ENCODE measurements around the gene MYO1G.
"Not testable (repeated sequence)": the region's sequence is repeated elsewhere in the genome, so short reads cannot be mapped to it uniquely, and the experiment has no call there.

Gene MYO1G

GRCh38 chr7:44998153-44998871 is 19.5 kb upstream of the MYO1G start:
- DNase-seq: no peak

DNA sequence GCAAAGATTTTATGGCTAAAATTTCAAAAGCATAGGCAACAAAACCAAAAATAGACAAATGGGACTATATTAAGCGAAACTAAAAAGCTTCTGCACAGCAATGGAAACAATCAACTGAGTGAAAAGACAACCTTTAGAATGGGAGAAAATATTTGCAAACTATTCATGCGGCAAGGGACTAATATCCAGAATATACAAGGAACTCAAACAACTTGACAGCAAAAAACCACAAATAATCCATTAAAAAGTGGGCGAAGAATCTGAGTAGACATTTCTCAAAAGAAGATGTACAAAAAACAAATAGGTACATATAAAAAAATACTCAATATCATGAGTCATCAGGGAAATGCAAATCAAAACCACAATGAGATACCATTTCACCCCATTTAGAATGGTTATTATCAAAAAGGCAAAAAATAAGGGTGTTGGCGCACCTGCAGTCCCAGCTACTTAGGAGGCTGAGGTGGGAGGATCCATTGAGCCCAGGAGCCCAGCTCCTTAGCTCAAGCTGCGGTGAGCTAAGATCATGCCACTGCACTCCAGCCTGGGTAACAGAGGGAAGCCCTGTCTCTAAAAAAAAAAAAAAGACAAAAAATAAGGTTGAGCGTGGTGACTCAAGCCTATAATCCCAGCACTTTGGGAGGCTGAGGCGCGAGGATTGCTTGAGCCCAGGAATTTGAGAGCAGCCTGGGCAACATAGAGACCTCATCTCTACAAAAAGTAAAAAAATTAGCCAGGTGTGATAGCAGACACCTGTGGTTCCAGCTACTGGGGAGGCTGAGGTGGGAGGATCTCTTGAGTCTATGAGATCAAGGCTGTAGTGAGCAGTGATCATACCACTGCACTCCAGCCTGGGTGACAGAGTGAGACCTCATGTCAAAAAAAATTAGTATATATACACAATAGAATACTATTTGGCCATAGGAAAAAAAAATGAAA is 17.0 kb upstream of the MYO1G start:
- DNase-seq: no peak

GRCh38 chr7:44994877-44995554 is 16.2 kb upstream of the MYO1G start:
- DNase-seq: no peak

GRCh38 chr7:44992004-44992795 is 13.4 kb upstream of the MYO1G start:
- DNase-seq: not testable (repeated sequence)

- no peak for DNase-seq
Observed at GRCh38 chr7:44990109-44991023, 11.6 kb upstream of the MYO1G start.

- no peak for DNase-seq
Observed at GRCh38 chr7:44989132-44989531, 10.3 kb upstream of the MYO1G start.

- no peak for DNase-seq
Observed at GRCh38 chr7:44988701-44989100, 9.9 kb upstream of the MYO1G start.

DNA sequence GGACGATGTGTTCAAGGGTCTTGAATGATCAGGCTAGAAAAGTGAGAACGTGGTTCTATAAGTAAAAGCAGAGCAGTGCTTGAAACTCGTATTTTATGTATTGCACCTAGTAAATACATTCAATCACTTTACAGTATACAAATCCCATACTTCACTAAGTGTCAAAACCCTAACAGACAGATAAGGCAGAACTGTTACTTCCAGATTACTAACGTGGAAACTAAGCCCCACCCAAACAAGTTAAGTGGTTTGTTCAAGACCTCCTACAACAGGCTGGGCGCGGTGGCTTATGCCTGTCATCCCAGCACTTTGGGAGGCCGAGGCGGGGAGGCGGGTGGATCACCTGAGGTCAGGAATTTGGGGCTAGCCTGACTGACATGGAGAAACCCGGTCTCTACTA is 9.2 kb upstream of the MYO1G start:
- no peak for DNase-seq

GRCh38 chr7:44987457-44987856 is 8.6 kb upstream of the MYO1G start:
- DNase-seq: no peak

DNA sequence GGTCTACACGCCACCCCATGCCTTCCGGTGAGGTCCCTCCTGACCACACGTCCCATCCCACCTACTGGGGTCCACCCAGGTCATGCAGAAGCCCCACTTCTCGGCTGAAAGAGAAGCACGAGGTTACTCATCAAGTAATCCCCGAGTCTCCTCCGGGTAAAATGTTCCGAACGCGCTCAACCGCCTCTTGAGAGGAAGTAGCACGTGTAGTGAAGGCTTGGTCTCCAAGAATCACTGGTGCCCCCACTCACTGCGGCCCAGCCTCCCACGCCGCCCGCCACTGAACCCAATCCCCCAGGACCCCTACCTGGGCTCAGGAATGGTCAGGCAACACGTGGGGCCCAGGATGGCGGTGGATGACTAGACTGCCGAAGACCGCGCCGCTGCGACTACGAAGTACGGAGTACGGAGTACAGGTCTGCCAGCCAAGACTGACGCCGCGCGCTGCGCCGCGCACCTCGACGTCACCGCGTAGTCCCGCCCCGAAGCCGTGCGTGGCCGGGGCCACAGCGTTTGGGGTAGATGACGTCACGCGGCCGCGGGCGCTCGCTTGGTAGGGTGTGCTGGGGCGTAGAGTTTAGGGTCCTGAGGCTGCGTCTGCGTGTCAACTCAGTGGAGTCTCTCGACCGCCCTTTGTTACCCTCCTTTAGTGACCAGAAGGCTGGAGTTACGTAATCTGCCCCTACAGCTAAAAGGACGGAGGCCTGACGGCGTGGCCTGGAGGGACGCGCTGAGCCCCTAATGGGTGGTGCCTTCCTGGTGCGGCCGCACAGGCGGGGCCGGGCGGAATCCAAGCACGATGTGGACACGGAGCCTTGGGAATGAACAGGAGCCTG is 7.6 kb upstream of the MYO1G start:
- peak; percentile 95 for DNase-seq

GRCh38 chr7:44985900-44986217 is 7.0 kb upstream of the MYO1G start:
- no peak for DNase-seq

GRCh38 chr7:44985033-44985695 is 6.3 kb upstream of the MYO1G start:
- no peak for DNase-seq

DNA sequence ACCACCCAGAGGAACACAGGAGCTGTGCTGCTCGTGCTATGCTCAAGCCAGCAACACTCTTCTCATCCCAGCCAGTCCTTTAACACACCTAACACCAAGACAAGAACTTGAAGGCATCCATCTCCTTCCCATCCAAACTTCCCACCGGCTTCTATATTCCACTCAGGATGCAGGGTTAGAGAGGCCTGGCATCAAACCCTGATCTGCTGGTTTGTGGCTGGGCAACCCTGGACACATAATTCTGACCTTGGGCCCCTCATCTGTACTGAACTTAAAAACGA is 5.6 kb upstream of the MYO1G start:
- DNase-seq: no peak

DNA sequence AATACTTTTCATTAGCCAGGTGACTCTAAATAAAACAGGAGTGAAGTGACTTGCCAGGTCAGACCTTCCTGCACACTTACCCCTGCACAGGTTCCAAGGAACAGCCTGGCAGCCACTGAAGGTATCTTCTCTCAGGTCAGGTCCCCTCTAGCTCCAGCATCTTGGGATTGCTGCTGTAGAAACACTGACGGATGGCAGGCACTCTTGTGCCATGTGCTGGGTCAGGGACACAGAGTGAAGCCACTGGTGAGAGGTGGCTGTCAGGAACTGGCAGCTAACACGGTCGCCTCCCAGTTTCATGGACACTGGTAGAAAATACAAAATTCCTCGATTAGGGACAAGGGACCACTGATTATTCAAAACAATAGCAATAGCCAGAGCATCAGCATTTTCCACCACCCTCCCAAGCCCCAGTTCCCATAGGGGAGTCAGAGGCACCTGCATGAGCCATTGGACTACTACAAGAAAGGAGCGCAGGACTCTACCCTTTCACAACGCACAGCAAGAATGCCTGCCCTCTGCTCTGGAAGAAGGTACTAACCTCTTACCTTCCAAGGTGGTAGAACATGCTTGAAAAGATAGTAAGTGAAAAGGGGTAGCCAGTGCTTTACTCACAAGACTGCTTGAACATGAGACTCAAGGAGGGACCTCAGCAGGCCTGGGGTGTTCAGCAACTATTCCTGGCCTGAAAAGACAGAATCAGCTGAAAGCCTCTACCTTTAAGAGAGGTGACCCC is 5.1 kb upstream of the MYO1G start:
- DNase-seq: no peak

DNA sequence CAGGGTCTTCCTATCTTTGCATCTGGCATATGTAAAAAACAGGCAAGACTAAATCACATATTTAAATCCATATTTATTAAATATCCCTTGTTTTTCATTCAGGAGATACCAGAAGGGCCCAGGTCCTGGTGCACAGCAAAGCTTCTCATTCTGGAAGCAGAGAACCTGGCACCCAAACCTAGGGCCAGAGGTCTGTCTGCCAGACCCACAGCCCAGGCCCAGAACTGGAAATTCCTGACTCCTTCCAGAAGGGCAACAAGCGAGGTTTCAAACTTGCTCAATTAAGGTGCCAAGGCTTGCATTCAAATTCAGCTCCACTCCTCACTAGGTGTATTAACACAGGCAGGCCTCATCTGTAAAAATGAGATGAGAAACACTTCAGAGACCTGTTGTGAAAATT is 4.2 kb upstream of the MYO1G start:
- no peak for DNase-seq

DNA sequence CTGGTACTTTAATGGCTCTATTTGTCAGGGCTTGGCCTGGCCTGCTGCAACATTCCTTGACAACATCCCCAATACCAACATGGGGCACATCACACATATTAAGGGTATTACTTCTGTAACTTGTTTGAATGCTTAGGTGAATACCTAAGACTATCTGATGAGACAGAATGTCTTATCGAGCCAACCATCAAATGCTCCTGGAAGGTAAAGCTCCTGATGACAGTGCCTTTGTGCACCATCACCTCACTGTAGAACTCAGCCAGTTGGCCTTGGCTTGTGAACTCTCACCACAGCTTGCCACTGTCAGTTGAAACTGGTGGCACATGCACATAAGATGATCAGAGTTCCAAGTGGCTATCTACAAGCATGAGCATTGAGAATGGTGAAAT is 3.7 kb upstream of the MYO1G start:
- DNase-seq: no peak

DNA sequence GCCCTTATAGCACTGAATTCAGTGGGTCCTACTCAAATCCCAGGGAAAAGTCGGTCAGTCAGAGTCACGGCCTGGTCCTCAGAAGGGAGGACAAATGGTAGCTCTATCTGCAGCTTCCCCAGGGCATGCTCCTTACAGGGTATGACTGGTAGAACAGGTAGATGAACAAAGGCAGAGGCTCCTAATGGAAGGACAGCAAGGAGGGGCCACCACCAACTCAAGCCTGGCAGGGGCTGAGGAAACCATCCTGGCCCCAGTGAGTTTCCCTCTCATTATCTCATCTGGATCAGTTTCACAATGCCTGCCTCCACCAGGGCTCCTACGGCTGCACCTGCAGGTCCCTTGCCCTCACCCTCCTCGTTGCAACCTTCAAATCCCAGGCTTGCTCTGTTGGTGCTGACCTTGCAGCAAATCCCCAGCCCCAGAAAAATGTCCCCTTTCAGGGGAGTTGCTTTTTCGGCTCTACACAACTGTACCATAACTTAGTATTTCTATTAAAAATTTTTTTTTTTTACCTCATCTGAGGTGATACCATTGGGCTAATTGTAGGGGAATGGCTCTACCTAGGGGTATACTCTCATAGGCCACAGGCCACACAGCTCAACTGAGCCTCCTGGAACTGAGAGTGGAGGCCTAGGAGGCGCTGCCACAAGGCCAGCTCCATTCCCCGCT is 2.4 kb upstream of the MYO1G start:
- DNase-seq: no peak

DNA sequence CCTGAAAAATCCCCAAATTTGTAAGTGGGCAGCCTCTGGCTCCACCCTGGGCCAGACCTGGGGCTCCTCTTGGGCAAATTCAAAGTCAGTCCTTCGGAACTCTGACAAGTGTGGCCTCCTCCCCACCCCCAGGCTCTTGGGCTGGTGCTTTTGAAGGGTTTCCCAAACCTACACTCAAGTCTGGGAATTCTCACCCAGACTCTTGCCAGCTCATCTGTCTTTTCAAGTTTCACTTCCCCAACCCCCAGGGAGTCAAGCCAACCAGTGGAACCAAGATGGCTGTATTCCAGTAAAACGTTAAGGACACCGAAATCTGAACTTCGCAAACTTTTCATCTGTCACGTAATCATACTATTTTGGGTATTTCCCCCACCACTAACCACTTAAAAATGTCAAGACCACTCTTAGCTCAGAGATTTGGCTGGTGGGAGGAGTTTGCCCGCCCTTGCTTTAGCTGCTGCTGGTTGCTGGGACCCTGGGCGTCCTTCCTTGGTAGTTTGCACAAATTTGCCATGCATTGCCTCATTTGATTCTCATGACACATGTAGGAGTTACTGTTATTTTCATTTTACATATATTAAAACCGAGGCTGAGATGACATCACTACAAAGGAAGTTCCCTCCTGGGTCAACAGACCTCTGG is 1.7 kb upstream of the MYO1G start:
- no peak for DNase-seq
